Lower leg skin (tissue), 4 donors: ENCODE results near the gene PLEKHA6. TPM values are rescaled to one million over a fixed set of nuclear protein-coding genes. Genes with fewer than 3 reads are reported as not detected.

Experiments used
- DNase-seq, 2 donors: peaks; one replicate each; pipeline ENCODE4 v3.0.0-alpha.2; 2019; ENCODE audit warnings: low spot score in 2 of 2
- H3K4me3 ChIP-seq: fragments of 200-600 bp; sonication (generic); 2 replicates; pipeline ENCODE4 v1.5.1; 2017; ENCODE audit warnings: mild to moderate bottlenecking, low read depth; ENCODE audit not compliant: poor library complexity, severe bottlenecking
- CTCF ChIP-seq, 3 donors: fragments of 450-650 bp; IDR thresholded peaks; one replicate each; pipeline ENCODE4 v1.5.1; 2016; ENCODE audit warnings: antibody characterized with exemption in 3 of 3, mild to moderate bottlenecking in 3 of 3, moderate library complexity in 2 of 3
- POLR2A ChIP-seq, 2 donors: fragments of 450-650 bp; IDR thresholded peaks; one replicate each; pipeline ENCODE4 v1.6.1; 2016 to 2017; ENCODE audit warnings: antibody characterized with exemption in 2 of 2, mild to moderate bottlenecking in 1 of 2, moderate library complexity in 1 of 2
- WGBS, 2 donors: methylation state at CpG; one replicate each; pipeline ENCODE4 v1.1.5; 2018; 5-methylcytosine and 5-hydroxymethylcytosine counted together
- intact Hi-C: fragments of 100-400 bp; cut with DNase I; formaldehyde crosslinking; loops from one replicate; pipeline ENCODE4 v1.15.0; 2023; ENCODE audit warnings: low total_unique reads
- total RNA-seq, 4 donors: library from RNA; depleted of rRNA; stranded (reverse); fragments of >200 nt; gene quantifications; one replicate each; pipeline ENCODE4 v1.1.0, GENCODE V29; 2016

The PLEKHA6 gene
- total RNA-seq, 4 donors from 2014 or later, result 1.7 to 16.4 (median 11.1) TPM

GRCh38 chr1:204398197-204399125 is 38.7 kb upstream of the PLEKHA6 start:
- H3K4me3 ChIP-seq, result no peak overlapping the region
- 59 to 66% methylated on average over 7 of the region's 7 CpGs for WGBS, 2 donors
- intact Hi-C loops, result no loop called here

GRCh38 chr1:204396015-204396583 is 36.4 kb upstream of the PLEKHA6 start:
- intact Hi-C loops, result no loop called here
- TF ChIP-seq POLR2A (IDR thresholded peaks at IDR 0.05), result no peak
- TF ChIP-seq CTCF (IDR thresholded peaks at IDR 0.05), result no peak
- H3K4me3 ChIP-seq, result no peak overlapping the region
- no peak for DNase-seq
- 80 to 83% methylated on average over 4 of the region's 4 CpGs for WGBS, 2 donors

More at GRCh38 chr1:204398197-204399125, 38.7 kb upstream of the PLEKHA6 start:
- peak in 1 of 2 donors; percentile 59 for DNase-seq
- TF ChIP-seq CTCF (IDR thresholded peaks at IDR 0.05) (peak in 1 of 3 donors; percentile 54), POLR2A (IDR thresholded peaks at IDR 0.05) (no peak)

GRCh38 chr1:204391629-204392028 is 31.9 kb upstream of the PLEKHA6 start:
- no peak overlapping the region for H3K4me3 ChIP-seq
- TF ChIP-seq CTCF (IDR thresholded peaks at IDR 0.05) (no peak), POLR2A (IDR thresholded peaks at IDR 0.05) (no peak)
- DNase-seq, result no peak
- intact Hi-C loops, result no loop called here

- no peak for DNase-seq
- H3K4me3 ChIP-seq, result no peak overlapping the region
- WGBS, 2 donors, result 44 to 51% methylated on average over 4 of the region's 4 CpGs
- intact Hi-C loops, result no loop called here
- TF ChIP-seq CTCF (IDR thresholded peaks at IDR 0.05), result no peak
- no peak for TF ChIP-seq POLR2A (IDR thresholded peaks at IDR 0.05)
Observed at GRCh38 chr1:204390751-204391466, 31.2 kb upstream of the PLEKHA6 start.

- intact Hi-C loops, result no loop called here
- WGBS, 2 donors, result 90 to 96% methylated on average over 2 of the region's 2 CpGs
- DNase-seq, result no peak
- no peak overlapping the region for H3K4me3 ChIP-seq
- TF ChIP-seq CTCF (IDR thresholded peaks at IDR 0.05) (no peak), POLR2A (IDR thresholded peaks at IDR 0.05) (no peak)
Observed at GRCh38 chr1:204385727-204386126, 26.0 kb upstream of the PLEKHA6 start.
